Hematopoietic multipotent progenitor cell treated with erythropoietin and hydrocortisone succinate and interleukin-3 and kit ligand, for 8 days (in vitro differentiated cells): ENCODE data around the gene OPA3.
A peak's percentile ranks its signal among the peaks of the same experiment; 100 is the strongest.
"Not testable (repeated sequence)": the region's sequence is repeated elsewhere in the genome, so short reads cannot be mapped to it uniquely, and the experiment has no call there.

ENCODE experiments used
- DNase-seq: peaks from one replicate; pipeline ENCODE4 v3.0.0-alpha.2; 2015

Gene OPA3

DNA sequence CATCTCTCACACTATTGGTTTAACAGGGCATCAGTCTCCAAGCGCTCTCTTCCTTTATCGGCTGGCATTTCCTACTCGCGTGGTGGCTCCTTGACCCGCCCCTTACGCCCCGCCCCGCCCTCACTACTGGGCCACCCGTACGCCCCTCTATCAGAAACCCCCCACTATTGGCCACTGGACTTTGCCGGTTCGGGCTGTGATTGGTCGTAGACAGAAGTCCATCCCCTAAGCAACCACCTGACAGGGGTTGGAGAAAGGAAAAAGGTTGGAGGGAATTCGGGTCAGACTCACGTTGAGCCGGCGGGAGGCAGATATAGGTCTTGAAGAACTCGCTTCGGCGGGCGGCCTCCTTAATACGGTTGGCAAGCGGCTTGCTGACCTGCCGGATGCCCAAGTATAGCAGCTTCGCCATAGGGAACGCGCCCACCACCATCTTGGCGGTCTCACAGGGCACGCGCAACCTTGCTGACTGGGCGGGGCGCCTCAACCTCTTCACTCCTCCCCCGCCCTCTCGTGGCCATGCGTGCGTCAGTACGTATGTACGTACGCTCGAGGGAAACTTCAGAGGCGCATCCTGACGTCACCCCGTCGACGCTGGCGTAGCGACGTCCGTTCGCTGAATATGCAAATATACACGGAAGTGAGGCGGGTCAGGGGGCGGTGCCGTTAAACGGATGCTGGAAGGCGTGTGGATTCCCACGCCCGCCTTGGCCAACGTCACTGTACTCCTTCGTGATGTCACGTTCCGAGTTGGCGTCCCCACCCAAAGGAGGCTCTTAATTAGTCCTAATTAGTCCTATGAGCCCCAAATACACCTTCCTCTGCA lies at the start of gene OPA3:
Gene OPA3 (minus strand): TSS at position 471 of the 826 bp plus-strand sequence. CDS start 38 bp downstream, at position 433.
- DNase-seq: peak; percentile 99

DNA sequence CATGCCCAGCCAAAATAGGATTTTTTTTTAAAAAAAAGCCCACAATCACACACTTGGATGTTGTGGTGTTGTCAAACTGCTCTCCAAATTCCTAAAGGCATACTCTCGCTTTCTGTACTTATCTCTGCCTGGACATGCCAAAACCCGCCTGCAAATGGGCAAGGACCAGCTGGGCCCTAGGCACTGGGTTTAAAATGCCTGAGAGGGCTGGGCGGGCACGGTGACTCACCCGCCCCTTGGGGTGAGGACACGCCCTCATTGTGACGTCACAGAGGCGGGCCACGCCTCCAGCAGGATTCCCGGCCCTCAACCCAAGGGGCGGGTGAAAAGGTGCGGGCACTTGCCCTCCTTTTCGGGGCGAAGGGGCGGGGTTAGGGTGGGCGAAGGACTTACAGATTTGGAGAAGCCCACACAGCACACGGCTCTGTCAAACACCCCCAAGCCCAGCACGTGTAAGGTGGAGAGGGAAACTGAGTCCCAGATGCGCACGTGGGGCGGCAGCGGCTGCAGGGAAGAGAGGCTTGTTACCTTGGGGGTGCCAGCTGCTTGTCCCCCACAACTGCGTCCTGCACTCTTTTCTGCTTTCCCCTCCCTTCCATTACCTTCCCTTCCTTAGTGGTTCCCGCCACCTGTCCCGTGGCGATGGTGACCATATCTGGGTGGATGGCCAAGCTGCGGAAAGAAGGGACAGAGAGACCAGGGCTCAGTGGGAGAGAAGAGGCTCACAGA lies 48.0 kb upstream of the OPA3 start:
- peak; percentile 79 for DNase-seq

DNA sequence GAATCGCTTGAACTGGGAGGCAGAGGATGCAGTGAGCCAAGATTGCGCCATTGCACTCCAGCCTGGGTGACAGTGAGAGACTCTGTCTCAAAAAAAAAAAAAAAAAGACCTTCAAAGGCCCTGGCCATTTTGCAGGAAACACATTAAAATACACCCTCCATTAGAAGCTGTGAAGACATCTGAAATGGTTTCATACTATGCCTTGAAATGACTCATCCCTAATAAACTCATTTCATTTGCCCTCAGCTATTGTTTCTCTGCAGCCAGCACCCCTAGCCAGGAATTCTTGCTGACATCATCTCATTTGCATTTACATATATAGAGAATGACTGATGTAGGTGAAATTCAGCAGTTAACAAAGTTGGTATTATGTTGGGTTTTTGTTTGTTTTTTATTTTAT lies 45.9 kb upstream of the OPA3 start:
- no peak for DNase-seq

DNA sequence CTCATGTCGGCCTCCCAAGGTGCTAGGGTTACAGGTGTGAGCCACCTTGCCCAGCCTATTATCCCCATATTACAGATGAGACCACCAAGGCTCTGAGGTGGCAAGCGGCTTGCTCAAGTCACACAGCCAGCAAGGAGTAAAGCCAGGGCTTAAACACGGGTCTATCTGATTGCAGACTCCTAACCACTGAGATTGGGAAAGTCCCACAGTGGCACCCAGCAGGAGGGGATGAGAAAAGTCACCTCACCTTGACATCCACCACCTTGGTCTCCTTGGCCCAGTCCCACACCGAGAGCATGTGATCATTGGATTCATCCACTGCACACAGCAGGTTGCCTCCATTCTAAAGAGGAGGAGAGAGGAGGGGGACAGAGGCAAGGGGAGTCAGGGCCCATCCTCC lies 45.1 kb upstream of the OPA3 start:
- no peak for DNase-seq

DNA sequence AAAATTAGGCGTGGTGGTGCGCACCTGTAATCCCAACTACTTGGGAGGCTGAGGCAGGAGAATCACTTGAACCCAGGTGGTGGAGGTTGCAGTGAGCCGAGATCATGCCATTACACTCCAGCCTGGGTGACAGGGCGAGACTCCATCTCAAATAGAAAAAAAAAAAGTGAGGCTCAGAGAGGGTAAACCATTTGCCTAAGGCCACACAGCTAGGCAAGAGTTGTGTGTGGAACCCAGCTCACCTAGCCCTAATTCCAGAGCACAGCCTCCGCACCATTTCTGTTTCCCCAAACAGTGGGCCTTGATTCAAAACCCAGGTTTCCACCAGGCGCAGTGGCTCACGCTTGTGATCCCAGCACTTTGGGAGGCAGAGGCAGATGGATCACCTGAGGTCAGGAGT lies 43.6 kb upstream of the OPA3 start:
- DNase-seq: not testable (repeated sequence)

DNA sequence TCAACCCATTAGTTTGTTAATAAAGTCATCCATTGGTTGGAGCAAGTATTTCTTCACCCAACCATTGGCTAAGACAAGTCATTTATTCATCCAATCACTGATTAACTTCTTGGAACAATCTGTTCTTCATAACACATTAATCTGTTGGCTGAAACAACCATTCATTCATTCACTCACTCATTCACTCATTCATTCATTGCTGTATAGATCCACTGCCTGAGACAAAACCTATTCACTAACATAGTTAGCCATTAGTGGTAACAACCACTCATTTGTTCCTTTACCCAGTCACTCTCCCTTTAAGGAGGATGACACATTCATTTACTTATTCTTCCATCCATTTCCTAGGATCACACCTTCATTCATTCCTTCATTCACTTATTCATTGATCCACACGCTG lies 39.4 kb upstream of the OPA3 start:
- no peak for DNase-seq

DNA sequence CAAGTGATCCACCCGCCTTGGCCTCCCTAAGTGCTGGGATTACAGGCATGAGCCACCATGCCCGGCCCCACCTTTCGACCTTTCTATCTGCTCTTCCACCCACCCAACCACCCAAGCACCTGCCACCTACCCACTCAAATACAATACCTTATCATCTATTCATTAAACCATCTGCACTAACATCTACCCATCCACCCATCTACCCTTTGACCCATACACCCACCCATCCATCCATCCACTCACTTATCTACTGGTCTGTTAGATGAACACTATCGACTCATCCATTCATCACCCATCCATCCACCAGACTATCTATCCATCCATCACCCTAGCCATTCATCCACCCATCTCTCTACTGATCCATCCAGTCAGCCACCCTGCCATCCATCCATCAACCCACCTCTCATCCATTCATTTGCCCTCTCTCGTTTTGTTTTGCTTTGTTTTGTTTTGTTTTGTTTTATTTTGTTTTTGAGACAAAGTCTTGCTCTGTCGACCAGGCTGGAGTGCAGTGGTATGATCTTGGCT lies 37.4 kb upstream of the OPA3 start:
- no peak for DNase-seq

DNA sequence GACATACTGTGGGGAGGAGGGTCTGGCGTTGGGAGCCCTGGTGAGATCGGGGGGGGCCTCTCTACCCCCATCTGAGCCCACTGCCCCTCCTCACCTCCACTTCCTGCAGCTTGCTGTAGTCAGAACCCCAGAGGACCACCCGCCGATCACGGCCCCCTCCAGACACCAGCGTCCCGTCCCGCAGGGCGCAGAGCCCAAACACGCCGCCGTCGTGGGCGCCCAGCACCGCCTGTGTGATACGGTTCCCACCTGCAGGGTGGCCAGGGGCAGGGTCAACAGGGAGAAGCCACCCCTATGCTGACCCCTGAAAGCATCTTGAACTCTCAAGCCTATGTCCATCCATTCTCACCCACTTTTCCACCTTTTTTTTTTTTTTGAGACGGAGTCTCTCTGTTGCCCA lies 36.8 kb upstream of the OPA3 start:
- DNase-seq: no peak

DNA sequence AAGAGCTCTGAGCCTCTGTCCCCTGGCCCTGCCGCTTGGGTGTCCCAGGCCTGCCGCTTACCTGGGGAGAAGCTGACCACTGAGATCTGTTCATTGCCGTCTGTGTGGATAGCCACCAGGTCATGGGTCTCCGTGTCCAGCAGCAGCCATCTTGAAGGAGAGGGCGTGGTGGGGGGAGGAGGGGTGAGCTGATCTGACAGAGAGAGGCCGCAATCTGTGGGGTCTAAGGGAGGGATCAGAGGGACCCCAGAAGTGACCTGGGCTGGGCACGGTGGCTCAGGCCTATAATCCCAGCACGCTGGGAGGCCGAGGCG lies 32.1 kb upstream of the OPA3 start:
- DNase-seq: no peak

DNA sequence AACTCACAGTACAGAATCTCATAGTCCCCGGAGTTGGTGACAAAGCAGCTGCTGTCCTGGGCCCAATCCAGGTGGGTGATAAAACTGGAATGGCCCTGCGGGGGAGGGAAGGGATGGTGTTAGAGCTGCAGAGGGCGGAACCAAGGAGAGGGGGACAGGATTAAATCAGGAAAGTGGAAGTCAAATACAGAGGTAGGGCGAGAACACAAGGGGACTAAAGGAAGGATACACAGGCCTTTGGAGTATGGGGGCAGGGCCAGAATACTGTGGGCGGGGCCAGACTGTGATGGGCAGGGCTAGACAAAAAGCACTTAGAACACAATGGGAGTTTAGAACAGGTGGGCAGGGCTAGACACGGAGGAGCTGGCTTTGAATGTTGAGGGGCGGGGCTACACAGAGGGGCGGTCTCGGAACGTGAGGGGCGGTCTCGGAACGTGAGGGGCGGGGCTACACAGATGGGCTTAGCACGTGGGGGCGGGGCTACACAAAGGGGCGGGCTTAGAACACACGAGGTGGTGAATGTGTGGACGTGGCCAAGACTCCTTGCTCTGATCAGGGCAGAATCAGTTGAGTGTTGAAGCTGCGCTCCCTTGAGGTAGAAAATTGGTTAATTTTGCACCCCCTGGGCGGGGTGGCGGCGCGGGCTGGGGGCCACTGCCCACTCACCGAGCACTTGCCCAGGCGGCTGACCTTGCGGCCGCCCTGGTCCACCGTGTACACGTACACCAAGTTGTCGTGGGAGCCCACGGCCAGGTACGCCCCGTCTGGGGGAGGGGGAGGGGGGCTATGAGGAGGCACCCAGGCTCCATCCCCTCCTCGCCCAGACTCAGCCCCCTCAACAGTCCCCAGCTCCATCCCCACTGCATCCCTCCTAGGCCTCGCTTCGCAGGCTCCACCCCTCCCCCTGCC lies 31.4 kb upstream of the OPA3 start:
- DNase-seq: peak; percentile 91

DNA sequence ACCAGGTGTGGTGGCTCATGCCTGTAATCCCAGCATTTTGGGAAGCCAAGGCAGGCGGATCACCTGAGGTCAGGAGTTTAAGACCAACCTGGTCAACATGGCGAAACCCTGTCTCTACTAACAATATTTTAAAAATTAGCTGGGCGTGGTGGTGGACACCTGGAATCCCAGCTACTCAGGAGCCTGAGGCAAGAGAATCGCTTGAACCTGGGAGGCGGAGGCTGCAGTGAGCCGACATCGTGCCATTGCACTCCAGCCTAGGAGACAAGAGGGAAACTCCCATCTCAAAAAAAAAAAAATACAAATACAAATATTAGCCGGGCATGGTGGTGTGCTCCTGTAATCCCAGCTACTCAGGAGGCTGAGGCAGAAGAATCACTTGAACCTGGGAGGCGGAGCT lies 30.5 kb upstream of the OPA3 start:
- DNase-seq: not testable (repeated sequence)

DNA sequence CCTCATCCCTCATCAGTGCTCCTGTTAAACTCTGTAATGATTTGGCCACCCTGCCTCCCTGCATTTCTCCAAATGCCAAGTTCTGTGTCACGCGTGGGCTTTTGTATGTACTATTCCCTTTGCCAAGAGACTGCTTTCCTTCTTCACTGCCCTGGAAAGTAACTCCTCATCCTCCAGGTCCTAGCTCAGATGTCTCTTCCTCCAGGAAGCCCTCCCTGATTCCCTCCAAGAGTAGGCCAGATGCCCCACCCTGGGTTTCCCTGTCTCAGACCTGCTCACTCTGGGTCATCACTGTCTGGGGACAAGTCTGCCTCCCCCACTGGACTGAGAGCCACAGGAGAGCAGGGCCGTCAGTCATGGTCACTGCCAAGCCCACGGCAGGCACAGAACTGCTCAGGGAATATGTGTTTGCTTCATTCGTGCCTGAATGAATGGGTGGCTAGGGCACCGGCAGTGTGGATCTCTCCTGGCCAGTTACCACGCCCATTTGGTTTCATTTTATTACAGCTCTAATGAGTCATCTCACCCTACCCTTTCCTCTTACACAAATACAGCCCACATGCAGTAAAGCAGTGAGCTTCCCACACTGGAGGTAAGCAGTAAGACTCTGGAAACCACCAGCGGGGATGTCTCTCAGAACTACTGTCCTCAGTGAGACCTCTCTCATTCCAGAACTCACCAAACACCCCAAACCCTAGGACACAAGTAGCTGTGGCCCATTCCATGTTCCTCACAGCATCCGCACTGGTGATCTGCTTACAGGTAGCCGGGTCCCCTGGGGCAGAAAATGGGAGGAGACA lies 29.5 kb upstream of the OPA3 start:
- peak; percentile 55 for DNase-seq

DNA sequence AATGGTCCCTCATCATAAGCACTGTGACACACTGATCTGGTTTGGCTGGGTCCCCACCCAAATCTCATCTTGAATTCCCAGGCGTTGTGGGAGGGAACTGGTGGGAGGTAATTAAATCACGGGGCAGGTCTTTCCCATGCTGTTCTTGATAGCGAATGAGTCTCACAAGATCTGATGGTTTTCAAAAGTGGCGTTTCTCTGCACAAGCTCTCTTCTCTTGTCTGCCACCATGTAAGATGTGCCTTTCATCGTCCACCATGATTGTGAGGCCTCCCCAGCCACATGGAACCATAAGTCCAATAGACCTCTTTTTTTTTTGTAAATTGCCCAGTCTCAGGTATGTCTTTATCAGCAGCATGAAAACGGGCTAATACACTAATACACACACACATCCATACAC lies 24.3 kb upstream of the OPA3 start:
- no peak for DNase-seq

DNA sequence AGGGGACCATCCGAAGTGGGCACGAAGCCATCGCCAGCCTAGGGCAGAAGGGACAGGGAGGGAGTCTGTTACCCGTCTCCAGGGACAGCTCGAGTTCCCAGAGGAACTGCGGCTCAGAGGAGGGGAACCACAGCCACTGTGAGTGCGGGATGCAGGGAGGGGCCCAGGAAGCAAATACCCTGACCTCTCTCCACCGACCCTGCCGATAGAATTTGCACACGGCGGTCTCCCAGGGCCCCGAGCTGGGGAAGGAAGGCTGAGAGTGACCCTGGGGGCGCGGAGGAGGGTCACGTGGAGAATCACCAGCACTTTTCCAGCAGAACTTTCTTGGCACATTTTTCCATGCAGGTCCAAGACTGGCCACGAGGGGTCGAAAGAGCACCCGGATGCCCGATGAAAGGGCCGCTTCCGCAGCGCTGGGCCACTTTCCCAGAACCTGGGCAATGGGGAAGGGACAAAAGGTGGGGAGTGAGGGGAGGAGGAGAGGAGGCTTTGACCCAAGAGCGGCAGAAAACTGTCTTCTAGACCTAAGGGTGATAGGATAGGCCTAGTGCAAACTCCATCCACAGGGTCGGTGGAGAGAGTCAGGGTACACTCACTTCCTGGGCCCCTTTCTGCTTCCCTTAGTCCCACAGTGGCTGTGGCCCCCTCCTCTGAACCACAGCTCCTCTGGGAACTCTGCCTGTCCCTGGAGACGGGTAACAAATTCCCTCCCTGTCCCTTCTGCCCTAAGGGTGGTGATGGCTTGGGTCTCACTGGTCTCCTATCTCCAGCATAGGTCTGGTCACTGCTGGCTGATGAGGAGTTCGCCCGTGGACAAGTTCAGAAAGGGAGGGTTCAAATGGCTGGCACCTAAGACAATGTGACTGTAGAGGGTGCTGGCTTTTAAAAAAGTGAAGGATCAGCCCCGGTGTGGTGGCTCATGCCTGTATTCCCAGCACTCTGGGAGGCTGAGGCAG lies 22.7 kb upstream of the OPA3 start:
- peak; percentile 67 for DNase-seq

DNA sequence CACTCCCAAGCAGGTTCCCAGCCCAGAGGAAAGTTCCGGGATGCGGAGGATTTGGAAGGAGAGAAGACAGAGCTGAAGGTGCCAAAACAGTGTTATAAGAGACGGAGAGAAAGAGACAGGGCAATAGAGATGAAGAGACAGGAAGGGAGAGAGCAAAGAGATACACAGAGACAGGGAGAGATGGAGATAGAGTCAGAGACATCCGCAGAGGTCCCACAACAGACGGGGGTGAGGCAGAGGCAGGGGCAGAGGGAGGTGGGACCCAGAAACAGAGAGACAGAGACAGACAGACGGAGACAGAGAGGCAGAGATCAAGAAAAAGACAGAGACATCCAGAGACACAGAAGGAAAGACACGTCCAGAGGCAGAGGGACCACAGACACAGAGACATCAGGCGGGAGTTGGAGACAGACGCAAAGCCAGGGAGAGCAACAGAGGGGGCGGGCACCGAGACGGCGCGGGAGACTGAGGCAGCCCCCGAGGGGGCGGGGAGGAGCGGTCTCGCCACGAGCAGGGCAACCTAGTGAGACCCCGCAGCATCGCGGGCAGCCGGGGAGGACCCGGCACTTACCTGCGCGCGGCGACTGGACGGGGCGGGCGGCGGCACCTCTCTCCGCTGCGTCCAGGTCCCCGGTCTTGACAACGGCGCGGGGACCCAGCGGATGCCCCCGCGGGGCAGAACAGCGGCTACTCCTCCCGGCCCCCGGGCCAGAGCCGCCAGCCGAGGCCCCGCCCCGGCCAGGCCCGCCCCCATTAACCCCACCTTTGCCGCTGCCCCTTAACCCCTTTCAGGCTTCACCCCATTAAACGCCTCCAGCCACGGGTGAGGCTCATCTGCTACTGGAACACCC lies 17.1 kb upstream of the OPA3 start, which contains the start of gene GPR4:
Gene GPR4 (minus strand): TSS at position 689 of the 851 bp plus-strand sequence. CDS start 10,346 bp downstream, outside the sequence.
- no peak for DNase-seq

DNA sequence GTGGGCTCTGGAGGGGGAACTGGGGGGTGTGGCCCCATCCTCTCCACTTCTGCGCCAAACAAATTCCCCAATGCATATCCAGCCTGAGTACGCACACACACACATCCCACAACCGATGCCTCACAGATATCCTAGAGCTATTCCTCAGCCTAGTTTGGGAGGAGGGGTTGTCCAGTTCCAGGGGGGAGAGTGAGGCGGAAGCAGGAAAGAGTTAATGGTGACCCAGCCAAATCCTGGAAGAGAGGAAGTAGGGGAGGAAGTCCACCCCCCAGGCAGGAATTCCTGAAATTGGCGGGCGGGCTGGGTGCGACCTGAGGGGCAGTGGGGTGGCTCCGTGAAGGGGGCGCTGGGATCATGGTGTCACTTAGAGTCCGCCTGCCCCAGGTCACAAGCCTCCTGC lies 16.5 kb upstream of the OPA3 start:
- no peak for DNase-seq

DNA sequence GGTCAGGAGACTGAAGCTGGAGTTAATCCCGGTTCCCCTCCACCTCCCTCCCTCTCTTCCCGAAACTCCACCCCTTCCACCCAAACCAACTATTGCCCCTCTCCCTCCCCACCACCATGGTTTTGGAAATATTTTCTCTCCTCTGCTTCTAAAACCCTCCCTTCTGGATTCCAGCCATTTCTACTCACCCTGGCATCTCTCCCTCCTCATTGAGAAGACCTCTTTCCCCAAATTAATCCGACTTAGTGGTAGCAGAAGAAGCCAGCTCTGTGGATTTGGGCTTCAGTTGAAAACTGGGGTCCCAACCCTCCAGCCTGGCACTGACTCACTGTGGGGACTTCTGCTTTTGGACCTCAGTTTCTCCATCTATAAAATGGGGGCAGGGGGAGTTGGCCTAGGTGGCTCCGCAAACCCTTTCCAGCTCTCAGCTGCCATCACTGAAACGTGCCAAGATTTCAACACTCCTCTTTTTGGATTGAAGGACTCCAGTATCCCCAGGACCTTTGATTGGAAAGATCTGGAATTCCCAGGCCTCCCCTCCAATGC lies 15.8 kb upstream of the OPA3 start:
- DNase-seq: no peak

DNA sequence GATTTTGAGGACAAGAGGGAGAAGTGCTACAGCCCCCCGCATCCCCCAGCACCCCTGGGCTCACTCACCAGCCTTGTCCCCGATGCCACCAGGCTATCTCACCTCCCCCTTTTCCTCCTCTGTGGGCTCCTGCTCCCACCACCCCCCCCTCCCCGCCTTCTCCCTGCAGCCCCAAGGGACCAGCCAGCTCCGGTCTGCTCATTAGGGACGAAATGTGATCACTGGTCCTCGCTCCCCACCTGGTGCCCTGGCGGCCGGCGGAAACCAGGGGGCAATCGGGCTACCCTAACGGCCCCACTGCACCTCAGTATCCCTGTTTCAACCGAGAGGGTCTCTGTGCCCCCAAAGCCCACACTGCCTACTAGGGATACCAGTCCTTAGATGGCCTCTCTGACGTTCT lies 14.7 kb upstream of the OPA3 start:
- DNase-seq: no peak

DNA sequence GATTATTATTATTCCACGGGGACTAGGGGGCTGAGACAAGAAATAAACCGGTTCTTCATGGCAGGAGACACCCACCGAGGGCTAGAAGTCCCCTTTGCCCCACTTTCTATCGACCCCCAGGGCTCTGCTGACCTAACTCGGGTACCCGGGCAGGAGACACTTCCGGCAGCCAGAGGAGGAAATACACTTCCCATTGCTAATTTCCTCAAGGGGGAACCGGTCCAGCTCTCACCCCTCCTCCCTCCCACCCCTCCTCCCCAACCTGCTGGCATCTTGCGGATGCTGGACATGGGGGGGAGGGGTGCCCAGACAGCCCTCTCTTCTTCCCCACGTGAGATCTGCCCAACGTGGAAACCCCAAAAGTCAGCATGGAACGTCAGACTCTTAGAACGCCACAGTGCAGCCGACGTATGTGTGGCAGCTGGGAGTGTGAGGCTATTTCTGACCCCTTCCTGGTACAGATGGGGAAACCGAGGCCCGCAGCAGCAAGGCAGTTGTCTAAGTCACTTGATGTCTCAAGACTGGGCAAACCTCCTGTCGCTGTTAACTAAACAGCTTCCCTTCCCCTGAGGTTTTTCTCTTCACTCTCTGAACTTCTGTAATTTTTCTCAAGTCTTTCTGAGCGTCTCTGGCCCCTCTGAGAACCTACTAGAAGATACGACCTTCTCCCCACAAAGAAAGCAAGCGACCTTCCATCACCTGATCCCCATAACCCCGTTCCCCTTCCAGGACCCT lies 13.8 kb upstream of the OPA3 start:
- DNase-seq: no peak
